Fibroblast of gingiva (primary cell): Measurements from ENCODE around the gene PTPRN2.
"Not testable (repeated sequence)": the region's sequence is repeated elsewhere in the genome, so short reads cannot be mapped to it uniquely, and the experiment has no call there.

Experiments
- DNase-seq: peaks from one replicate; pipeline ENCODE4 v3.0.0-alpha.2; 2011; ENCODE audit warnings: low read depth

PTPRN2 gene

DNA sequence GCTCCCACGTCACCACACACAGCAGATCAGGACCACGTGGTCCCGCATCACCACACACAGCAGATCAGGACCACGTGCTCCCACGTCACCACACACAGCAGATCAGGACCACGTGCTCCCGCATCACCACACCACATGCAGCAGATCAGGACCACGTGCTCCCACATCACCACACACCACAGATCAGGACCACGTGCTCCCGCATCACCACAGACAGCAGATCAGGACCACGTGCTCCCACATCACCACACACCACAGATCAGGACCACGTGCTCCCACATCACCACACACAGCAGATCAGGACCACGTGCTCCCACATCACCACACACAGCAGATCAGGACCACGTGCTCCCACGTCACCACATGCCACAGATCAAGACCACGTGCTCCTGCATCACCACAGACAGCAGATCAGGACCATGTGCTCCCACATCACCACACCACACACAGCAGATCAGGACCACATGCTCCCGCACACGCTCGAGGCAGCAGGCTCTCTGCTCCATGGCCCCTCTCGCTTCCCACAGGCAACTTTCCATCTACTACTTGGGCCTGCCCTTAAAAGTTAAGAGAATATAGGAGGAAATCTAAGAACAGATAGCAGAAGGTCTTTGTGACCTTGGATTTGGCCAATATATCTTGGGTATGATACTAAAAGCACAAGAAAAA lies 1024.0 kb downstream of the PTPRN2 start:
- DNase-seq: not testable (repeated sequence)

DNA sequence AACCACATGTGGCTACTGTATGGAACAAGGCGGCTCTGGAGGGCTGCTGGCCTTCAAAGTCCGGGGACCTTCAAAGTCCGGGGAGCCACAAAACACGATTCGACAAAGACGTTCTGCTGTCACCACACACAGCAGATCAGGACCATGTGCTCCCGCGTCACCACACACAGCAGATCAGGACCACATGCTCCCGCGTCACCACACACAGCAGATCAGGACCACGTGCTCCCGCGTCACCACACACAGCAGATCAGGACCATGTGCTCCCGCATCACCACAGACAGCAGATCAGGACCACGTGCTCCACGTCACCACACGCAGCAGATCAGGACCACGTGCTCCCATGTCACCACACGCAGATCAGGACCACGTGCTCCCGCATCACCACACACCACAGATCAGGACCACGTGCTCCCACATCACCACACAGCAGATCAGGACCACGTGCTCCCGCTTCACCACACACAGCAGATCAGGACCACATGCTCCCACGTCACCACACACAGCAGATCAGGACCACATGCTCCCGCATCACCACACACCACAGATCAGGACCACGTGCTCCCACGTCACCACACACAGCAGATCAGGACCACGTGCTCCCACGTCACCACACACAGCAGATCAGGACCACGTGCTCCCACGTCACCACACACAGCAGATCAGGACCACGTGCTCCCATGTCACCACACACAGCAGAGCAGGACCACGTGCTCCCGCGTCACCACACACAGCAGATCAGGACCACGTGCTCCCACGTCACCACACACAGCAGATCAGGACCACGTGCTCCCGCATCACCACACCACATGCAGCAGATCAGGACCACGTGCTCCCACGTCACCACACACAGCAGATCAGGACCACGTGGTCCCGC lies 1024.9 kb downstream of the PTPRN2 start:
- DNase-seq: not testable (repeated sequence)

DNA sequence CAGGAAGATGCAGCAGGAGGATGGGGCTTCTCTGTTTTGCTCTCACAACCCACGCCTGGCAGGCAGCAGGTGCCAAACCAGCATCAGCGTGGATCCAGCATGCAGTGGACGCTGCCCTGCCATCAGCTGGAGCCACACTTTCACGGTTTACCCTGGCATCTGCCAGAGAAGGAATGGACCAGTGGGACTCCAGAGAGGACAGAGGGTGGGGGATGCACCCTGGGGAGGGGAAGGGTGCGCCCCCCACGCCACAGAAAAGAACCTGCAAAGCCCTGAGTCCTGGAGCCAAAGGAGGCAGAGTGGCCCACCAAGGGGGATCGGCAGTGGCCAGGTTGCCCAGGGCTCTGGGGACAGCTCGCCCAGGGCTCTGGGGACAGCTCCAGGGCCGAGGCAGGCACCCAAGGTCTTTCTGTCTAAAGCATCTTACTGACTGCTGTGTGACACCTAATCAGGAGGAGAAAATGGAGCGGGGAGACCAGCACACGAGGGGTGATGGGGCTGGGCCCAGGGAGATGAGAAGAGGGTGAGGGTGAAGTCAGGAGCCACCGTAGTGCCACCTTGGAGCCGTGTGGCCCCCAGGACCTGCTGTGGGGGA lies 1025.7 kb downstream of the PTPRN2 start:
- DNase-seq: no peak

DNA sequence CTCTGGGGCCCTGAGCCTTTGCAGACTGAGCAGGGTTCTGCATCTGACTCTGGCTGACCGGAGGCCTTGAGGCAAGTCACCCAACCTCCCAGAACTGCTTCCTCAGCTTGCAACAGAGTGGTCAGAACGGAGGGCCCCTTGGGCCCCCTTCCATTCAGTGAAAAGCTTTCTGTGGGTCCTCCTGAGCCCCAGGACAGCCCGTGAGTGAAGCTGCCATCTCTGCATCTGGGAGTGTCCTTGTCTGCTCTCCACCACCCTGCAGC lies 1026.2 kb downstream of the PTPRN2 start:
- no peak for DNase-seq

DNA sequence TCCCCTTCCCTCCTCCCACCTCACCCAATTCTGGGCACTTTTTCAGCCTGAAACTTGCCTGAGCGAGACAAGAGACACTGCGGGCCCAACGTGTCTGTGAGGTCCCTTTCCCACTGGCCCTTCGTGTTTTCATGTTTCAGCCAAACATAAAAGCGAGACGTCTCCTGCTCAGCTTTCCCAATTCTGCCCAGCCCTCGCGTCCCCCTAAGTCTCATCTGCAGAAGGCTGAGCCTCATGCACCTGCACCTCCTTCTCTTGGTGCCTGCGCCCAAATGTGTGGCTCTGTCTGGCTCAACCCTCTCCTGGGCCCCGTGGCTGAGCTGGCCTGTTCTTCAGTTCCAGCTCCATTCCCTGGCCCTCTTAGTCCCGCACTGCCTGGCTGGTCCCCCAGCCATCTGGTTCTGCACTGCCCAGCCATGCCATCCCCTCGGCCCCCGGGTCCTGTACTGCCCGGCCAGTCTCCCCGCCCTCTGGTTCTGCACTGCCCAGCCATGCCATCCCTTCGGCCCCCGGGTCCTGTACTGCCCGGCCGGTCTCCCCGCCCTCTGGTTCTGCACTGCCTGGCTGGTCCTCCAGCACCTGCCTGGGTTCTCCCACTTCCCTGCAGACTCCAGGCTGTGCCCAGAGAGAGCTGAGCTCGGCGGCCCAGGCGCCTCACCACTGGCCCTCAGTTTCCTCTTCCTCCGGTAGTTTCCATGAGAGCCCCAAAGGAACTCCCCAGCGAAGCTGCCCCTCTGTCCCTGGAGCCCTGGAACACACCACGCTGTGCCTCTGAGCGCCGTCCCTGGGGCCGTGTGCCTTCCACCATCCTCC lies 1026.7 kb downstream of the PTPRN2 start:
- DNase-seq: no peak

DNA sequence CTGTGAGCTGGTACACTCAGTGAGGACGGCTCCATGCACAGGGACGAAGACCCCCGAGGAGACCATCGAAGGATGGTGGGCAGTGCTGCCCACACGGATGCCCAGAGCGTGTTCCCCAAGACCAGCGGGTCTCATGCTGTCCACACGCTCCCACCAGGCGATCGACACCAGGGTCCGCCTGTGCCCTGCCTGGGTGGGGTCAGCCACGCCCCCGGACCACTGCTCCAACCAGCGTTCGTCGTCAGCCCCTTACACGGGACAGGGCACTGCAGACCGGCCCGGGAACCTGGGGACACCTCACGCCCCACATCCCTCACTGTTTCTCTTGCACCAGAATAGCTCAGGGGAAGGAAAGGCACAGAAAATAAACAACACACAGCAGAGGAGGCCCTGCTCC lies 1027.4 kb downstream of the PTPRN2 start:
- DNase-seq: no peak

DNA sequence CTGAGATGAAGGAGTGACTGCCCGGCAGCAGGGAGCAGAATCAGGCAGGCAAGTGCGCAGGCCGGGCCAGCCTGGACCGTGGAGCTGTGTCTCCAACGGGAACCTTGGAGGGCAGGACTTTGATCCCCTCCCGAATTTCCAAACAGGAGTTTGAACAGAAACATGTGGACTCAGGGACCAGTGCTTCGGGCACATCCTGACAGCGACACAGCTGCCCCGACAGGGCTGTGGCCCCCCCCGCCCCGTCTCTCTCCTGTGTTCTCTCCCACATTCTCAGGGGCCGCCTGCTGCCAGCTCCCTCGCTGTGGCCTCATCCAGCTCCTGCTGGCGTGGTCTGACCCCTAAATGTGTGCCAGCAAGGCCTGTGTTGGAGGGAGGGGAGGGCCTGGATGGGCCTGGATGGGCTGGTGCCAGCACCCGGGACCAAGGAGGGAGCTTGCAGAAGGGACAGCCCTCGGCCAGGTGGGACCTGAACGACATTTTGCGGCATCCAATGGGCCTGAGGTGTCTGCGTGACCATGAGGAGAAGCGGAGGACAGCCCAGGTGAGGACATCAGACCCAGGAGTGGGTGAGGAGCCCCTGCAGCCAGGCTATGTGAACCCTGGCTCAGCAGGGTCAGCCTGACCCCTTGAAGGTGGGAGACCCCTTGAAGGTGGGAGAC lies 1027.9 kb downstream of the PTPRN2 start:
- DNase-seq: no peak

DNA sequence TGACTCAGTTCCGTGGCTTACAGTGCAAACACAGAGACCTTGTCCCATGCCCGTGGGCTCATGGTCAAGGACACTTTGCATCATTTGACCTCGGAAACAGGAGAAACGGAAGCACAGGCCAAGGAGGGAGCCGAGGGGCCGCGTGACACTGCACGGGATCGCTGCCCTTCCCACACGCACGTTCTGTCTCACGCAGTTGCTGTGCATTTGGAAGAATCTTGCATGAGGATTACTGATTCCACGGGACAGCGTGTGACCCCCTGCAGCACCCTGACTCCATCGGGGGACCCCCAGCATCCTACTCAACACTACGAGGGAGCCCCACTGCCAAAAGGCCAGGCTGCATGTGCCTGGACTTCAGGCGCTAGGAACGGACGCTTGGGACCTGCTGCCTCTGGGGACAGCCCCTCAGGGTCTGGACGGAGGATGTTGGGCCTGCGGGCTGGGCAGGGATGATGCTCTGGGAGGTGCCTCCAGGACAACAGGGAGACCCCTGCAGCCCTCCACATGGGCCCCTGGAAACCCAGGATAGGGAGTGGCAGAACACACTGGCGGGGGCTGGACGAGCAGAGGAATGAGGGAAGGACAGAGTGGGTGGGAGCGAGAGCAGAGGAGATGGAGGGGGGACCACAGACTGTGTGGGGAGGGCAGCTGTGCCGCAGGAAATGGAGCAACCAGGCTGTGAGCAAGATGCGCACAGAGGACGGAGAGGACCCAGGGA lies 1028.6 kb downstream of the PTPRN2 start:
- no peak for DNase-seq

DNA sequence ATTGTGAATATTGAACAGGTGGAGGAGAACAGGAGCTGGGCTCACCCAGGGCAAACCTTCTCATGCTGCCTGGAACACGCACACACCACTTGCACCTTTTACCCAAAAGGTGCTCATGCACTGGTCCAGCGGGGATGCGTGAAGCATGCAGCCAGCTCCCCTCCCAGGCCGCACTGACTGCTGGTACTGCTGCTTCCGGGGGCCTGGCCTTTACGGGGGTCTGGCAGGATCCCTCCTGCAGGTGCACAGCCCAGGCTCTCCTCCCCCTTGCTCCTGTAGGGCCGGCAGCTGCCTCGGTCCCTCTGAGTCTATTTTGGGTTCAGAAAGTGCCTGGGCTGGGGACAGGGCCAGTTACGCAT lies 1029.1 kb downstream of the PTPRN2 start:
- no peak for DNase-seq

DNA sequence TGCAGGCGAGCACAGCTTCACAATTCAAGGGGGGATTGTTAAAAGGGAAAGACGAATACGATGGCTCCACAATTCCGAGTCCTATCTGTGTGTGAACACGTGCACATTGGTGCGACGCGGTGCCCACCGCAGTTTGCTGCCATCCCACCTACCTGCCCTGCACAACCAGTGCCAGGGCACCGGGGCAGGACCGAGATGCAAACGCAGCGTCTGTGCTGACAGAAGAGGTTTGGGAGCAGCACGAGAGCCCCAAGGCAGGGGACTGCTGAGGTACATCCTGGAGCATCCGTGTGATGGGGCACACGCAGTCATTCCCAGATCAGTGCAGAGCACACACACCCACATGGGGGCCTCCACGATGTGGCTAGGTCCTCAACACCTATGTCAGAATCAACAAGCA lies 1029.6 kb downstream of the PTPRN2 start:
- DNase-seq: no peak

DNA sequence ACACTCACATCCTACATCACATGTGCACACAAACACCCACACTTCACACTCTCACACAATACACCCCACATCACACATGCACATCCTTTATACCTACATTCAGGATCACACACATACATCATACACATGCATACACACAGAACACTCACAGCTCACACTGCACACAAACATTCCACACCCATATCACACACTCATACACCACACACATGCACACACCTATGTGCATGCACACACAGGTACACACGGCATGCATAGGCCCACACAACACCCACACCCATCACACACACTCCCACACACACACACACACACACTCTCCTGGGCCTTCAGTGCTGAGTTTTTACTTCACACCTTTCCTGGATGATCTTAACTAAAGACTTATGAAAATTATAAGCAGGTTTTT lies 1030.4 kb downstream of the PTPRN2 start:
- no peak for DNase-seq

DNA sequence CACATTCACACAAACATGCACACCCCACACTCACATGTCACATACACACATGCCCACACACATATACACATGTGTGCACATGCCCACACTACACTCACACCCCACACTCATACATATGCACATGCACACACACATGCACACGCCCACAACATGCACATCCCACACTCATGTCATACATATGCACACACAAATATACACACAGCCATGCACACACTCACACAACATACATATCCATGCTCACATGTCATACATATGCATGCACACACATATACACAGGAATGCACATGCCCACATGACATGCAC lies 1031.0 kb downstream of the PTPRN2 start:
- no peak for DNase-seq

DNA sequence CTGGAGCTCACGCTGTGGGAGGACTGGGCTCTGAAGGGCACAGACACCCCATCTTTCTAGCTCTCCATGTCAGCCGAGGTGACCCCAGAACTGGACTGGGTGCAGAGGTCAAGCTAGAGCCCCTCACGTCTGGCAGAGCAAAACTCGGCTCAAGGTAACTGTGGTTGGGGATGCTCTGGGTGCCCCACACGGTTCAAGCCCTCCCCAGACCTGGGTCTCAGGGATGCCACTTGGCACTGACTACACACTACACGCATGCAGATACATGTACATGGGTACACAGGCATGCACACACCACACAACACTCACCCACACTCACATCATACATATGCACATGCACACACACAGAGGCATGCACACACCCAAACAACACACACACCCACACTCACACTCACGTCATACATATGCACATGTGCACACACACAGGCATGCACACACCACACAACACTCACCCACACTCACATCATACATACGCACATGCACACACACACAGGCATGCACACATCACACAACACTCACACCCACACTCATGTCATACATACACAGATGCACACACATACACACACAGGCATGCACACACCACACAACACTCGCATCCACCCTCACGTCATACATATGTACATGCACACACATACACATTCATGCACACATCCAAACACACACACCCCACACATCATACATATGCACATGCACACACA lies 1031.5 kb downstream of the PTPRN2 start:
- no peak for DNase-seq

DNA sequence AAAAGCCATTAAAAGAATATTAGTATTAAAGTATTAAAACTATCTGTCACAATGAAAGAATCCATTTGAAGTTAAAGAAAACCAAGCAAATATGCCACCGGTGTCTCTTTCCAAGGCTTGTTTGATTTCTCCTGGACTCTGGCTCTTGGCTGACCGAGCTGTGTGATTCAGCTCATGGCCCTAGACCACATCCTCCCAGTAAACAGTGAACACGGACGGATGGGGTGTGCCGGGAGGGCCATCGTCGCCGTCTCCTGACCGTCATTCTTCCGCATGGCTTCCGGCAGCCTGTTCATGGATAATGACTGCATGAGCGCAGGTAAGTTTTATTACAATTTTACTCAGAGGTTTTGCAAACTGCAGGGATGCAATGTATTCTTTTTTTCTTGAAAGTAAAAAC lies 1032.3 kb downstream of the PTPRN2 start:
- no peak for DNase-seq

DNA sequence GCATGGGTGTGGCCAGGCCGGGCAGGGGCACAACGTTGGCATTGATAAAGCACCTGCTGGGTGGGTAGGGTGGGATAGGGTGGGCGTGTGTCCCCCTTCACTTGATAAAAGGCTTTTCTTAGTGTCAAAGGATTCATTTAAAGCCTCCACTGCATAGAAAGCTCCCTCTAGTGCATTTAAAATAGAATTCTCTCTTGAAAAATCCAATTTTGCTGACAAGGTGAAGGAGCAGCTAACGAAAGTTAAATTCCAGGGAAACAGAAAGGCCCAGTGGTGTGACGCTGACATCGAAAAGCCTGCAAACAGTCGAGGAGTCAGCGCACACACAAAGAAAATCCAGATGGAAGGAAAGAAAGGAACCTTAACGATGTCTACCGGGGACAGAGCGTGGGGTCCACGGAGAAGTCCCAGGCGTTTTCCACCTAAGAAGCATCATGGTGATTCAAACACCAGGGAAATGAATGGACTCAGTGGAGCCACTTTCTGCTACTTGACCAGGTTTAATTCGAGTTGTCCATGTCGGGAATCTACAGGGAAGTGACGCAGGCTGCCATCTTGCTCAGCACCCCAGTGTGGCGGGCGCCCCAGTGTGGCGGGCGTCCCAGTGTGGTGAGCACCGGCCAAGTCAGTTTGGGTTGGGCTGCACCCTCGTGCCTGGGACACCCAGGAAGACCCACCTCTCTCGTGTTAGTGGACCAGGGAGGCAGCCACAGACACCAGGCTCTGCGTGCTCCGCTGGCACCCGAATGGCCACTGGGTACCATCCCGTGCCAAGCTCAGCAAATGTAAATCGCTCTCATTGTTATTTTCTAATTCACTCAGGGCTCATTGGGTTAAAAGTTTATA lies 1033.0 kb downstream of the PTPRN2 start:
- DNase-seq: no peak

DNA sequence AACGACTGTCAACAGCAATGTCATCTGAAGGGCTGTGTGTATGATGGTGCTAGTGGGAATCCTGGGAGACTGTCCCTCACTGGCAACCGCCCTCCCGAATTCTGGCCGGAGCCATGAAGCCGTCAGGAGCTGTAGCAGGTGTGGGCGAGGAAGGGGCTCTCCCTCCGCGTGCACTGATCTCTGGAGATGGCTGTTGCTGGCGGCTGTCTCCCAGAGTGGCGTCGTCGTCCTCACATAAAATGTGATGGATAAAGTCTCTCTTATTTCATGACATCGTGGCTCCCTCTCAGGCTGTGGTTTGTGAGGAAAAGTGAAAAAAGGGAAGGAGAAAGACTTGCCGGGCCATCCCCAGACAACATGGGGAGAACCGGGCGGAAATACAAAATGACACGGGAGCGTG lies 1034.4 kb downstream of the PTPRN2 start:
- no peak for DNase-seq

DNA sequence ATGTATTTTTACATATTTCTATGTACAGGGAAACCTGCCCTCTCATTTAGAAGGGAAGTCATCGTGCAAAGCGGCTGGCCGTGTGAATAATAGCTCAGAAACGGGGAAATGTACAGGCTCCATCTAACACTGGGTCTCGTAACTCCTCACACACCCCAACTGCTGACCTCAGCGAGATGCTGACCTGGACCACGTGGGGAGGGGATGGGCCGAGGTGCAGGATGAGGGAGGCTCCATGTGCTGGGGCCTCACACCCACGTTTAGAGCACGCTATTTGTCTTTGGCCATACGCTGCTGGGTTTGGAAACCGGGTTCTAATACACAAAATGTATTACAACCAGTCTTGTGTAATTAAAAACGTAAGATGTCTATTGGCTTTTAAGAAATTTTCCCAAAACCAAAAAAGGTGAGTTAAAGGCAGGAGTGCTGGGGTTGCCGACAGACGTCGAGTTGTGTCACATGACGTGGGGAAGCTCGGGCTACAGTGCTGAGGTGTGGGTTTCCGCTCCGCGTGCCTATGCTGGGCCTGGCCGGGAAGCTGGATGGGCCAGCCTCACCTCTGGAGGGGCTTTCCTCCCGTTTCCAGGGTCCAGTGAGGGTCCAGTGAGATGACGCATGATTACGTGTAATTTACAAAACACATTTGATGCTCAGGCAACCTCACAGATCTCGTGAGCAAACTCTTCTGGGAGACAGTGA lies 1035.2 kb downstream of the PTPRN2 start:
- DNase-seq: no peak

DNA sequence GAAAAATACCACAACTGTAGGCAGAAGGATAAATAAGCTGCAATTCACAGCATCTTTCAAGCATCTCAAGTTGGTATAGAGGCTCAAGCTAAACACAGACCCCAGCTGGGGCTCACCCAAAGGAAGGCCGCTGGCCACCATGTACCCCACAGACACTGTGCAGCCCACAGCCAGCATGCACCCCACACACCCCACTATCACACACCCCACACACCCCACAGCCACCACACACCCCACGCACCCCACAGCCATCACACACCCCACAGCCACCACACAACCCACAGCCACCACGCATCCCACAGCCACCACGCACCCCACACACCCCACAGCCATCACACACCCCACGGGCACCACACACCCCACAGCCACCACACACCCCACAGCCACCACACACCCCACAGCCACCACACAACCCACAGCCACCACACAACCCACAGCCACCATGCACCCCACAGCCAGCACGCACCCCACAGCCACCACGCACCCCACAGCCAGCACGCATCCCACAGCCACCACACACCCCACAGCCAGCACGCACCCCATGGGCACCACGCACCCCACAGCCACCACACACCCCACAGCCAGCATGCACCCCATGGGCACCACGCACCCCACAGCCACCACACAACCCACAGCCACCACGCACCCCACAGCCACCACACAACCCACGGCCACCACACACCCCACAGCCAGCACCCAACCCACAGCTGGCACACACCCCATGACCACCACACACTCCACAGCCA lies 1036.1 kb downstream of the PTPRN2 start:
- DNase-seq: no peak
